Measurements from ENCODE around the gene AOX1. TPM values are rescaled to one million over a fixed set of nuclear protein-coding genes. Genes with fewer than 3 reads are reported as not detected.
"Not testable (repeated sequence)": the region's sequence is repeated elsewhere in the genome, so short reads cannot be mapped to it uniquely, and the experiment has no call there.

AOX1 gene
- polyA plus RNA-seq, 12 donors: 0.66 to 1.5 (median 1.2) TPM; not detected in 2

DNA sequence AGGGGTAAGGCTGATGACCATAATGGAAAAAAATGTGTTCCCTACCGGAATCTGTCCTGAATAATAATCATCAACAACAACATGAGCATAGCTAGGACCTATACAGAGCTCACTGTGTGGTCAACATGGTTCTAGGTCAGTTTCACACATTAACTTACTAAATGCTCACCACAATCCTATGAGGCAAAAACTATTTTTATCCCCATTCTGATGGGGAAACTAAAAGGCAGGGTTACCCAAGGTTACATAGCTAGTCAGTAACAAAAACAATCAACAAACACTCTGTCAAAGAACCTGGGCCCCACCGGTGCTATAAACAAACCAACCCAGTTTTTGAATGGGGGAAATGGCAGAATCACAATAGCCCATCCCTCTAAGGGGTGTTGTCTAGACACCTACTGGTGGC is 40.1 kb downstream of the AOX1 start:
- no peak for DNase-seq

DNA sequence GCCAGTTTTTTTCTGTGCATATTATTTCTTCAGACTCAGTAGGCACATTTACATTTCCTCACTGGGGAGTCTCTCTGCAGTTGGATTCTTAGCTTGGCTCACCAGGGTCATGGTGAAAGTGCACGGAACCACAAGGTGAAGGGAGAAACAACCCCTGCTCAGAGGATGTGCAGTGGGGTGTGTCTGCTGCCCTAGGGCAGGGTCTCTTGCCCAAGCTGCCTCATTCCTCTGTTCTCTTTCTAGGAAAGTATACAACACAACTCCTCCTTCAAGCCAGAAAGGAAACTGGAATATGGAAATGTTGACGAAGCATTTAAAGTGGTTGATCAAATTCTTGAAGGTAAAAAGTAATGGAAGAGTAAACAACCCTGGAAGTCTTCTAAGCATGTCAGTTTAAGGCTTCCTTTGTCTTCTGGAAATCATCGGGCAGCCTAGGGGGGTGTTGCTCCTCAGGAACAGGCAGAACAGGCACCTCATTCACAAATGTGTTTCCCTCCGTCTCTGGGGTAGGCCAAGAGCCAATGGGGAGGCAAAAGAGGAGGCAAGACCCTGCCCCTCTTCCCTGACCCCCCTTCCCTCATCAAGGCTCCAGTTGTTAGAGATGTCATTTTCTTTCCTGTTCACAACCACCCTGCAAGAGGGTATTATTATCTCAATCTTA is 41.4 kb downstream of the AOX1 start:
- DNase-seq: no peak

DNA sequence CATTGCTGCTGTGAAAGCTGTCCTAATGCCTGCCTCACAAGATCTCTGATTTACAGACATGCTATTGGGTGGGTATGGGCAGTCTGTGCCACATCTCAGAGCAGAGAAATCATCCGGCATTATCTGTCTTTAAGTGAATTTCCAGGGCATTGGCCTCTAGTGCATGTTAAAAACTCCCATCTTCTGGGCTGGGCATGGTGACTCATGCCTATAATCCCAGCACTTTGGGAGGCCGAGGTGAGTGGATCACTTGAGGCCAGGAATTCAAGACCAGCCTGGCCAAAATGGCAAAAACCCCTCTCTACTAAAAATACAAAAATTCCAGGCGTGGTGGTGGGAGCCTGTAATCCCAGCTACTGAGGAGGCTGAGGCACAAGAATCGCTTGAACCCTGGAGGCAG is 42.6 kb downstream of the AOX1 start:
- DNase-seq: not testable (repeated sequence)

DNA sequence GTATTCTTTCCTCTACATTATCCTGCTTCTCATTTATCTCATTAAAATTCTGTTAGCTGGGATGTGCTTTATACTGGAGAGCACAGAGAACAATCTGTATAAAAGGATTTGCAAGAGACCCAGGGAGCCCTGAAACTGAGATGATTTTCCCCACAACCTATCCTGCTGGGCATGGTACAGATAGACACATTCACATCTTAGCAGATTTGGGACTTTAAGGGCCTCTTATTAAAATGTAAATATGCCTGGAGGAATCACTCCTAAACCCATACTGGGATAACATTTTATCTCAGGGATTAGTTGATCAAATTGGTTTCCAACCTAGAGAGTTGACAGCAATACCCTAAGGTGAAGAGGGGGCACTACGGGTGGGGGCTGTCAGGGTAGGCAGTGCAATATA is 45.5 kb downstream of the AOX1 start:
- no peak for DNase-seq

DNA sequence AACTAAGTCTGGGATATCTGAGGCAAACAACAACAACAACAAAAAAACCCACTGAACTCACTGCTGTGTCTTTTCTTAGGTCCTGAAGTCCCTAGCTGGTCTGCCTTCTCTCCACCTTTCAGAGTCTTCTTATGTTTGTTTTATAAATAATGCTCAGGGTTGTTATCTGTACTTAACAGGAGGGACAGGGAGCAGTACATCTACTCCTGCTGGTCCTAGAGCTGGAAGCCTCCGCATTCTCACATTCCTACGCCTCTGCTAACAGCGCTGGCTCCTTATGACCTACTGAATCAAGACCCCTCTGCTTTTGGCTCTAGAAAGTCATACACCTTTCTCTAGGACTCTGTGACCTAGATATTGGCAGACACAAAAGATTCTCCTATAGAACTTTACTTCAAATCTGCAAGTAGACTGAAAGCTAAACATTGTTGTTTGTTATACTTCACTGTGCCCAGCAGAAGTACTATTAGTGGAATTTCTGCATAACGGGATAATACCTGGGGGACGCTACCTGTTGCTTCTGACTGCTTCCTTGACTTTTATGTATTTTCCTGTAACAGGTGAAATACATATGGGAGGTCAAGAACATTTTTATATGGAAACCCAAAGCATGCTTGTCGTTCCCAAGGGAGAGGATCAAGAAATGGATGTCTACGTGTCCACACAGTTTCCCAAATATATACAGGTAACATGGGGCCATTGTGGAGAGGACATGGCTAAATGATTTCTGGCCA is 48.6 kb downstream of the AOX1 start:
- DNase-seq: no peak

DNA sequence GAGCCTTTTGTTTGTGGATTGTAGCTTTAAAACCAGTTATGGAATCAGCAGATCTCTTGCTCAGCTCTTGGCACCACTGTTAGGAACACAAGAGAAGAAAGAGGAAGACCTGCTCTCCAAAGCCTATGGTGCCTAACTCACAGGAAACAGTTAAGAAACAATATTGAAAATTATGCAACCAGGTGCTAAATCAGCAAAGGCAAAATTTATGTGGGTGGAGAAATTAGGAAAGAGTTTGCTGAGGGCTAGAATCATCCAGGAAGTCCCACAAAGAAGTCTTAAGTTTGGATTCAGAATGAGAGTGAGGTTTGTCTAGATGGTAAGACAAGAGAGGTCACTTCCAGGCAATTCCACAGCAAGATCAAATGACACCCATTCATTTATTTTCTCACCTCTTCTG is 49.4 kb downstream of the AOX1 start:
- no peak for DNase-seq

DNA sequence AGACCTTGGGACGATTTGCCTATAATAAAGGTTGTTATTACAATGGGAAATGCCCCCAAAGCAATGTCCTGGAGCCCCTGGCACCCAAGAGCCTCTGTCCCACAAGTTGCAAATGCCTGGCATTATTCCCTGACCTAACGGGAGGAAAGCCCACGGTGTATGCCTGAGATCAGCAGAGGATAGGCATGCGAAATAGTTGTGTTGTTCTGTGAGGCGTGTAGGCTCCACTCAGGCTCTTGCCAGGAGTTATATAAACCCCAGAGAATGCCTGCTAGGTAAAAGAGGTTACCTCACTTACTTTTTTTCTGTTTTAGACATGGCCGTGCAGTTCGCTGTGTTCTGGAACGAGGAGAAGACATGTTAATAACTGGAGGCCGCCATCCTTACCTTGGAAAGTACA is 52.1 kb downstream of the AOX1 start:
- no peak for DNase-seq

DNA sequence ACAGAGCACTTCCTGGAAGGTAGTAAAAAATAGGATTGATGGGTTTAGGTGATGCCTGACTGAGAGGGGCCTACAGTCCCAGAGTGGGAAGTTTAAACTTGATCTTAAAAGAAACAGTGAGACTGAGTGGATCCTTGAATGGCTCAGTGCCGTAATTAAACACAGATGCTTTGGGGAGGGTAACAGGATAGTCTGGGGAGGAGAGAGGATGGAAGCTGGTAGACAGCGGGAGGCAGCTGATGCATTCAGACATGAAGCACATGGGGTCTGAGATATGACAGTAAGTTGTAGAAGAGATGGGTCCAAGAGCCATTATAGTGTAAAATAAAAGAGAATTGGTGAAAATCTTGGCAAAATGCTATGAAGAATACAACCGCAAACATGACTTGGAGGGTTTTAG is 54.4 kb downstream of the AOX1 start:
- no peak for DNase-seq

DNA sequence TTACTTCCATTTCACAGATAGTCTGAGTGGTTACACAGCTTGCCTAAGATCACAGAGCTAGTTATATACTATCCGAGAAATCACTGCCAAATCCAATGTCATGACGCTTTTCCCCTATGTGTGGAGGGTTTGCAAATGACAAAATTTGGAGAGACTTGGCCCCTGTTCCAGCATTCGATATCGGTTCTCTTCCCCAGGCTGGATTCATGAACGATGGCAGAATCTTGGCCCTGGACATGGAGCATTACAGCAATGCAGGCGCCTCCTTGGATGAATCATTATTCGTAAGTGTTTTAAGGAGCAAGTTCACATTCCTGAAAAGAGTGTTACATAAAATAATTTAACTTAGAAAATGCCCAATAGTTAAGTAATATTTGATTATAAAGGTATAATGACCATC is 55.1 kb downstream of the AOX1 start:
- no peak for DNase-seq

DNA sequence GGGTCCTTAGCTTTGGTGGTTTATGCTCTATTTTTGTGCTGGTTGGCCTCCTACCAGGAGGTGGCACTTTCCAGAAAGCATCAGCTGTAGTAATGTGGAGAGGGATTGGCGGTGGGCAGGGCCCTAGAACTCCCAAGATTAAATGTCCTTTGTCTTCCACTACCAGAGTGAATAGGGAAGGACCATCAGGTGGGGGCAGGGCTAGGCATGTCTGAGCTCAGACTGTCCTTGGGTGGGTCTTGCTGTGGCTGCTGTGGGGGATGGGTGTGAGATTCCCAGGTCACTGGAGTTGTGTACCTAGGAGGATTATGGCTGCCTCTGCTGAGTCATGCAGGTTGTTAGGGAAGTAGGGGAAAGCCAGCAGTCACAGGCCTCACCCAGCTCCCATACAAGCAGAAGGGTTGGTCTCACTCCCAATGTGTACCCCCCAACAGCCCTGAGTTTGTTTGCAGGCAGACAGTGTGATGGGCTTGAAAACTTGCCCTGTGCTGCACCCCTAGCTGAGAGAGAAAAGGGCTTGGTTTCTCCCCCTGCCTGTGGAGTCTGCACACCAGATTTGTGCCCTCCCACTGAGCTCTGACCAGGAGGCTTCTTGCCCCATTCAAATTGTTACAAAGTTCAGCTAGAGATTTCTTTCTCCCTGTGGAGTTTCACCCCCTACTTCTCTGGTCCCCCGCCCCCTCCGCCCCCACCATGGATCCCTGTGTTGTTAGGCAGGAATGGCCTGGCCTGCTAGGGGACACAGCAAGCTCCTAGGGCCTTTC is 62.9 kb downstream of the AOX1 start:
- not testable (repeated sequence) for DNase-seq

DNA sequence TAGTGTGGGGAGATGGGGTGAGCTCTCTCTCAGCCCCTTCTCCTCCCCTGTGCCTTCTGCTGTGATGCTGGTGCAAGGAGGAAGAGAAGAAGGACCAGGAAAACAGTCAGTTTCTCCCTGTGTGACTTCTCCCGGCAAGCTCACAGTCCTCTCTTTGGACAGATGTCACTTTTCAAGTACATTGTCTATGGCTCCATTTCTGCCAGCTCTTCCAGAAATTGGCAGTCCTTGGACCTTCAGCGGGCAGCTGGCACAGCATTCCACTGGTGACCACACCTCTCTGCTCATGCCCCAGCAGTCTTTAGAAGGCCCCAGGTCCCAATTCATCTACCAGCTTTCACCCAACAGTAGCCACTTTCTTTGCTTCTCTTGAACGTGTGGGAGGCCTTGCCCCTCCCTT is 63.9 kb downstream of the AOX1 start:
- no peak for DNase-seq

DNA sequence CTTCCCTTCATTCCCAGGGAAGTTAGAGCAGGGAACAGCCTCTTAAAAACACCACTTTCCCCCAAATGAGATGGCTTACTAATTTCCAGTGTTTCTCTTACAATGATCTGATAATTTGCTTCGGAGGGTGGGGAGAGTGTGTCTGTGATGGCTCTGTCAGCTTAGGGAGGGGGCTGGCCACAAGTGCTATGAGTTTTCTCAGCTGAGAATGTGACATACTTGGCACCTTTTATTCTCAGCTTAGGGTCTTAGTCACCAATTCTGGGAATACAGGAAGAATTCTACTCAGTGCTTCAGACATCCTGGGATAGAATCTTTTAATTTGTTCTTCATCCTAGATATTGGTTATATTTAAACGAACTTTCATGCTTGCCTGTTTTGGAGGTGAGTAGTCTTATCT is 64.4 kb downstream of the AOX1 start:
- DNase-seq: no peak

DNA sequence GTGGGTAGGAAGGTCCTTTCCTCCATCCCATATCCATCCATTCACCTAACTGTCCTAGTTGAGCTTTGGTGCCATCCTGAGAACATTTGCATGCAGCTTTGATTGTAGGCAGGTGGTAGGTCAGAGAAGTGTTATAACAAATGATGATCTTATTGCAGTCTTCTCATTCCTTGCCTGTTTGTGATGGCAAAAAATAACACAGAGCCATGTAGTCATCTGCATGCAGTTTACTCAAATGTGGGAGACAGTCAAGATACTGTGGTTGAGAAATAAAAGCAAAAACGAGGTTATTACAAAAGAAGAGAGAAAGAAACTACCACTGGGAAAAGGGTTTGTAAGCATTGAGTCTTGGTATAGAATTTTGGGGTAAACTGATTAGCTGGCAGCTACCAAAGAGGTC is 66.3 kb downstream of the AOX1 start:
- DNase-seq: no peak

DNA sequence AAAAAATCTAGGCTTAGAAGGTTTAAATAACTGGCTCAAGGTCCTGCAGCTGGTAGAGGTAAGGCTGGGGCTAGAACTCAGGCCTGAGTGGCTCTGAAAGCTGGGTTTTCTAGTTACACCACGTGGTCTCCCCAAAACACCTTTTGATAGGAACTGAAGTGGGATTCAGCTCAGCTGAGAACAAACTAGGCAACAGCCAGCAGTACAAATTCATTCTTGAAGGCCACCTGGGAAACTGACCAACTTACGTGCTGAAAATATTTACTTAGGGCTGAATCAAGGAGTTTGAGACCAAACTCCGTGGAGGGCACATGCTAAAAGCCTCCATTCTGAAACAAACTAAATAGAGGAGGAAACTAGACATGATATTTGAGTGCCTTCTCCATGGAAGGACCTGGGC is 67.2 kb downstream of the AOX1 start:
- DNase-seq: no peak

DNA sequence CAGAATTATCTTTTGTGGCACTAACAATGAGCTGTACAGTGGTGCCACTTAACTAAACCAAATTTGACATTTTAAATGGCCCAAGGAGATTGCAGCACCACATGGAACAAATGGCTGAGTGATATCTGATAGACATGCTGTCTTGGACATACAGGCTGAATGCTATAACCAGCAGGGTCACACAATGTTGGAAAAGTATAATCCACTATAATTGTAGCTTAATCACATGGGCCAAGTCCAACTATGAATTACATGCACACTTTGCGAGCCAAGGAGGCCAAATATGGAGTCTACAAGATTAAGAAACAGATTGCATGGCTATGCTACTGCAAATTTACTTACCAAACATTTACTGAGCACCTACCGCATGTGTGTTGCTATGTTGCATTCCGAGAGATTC is 69.0 kb downstream of the AOX1 start:
- no peak for DNase-seq

DNA sequence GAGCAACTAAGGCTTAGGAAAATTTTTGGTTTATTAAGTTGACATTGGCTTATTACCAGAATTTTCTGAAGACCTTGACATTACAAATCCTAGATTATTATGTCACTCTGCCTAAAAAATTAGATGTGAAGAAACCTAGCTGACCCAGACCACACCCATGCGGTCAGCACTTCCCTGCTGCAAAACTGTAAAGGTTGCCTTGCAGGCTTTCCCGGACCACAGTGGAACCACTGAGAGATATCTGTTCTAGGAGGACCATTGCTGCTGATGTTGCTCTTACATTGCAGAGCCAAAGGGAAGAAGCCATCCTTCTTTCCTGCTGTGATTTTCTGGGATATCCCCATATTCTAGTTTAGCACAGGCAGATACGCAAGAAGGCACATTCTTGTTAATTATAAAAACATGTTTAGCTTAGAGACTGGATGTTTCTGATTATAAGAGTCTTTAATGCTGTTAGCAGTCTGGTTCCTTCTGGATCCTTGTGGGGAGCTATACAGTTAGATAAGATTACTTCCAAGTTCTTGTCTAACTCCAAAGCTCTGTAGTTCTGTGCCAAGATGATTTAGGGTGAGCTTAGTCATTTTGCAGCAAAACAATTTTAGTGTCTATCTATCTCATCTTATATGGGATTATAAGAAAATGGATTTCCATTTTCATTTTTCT is 70.2 kb downstream of the AOX1 start:
- DNase-seq: no peak

DNA sequence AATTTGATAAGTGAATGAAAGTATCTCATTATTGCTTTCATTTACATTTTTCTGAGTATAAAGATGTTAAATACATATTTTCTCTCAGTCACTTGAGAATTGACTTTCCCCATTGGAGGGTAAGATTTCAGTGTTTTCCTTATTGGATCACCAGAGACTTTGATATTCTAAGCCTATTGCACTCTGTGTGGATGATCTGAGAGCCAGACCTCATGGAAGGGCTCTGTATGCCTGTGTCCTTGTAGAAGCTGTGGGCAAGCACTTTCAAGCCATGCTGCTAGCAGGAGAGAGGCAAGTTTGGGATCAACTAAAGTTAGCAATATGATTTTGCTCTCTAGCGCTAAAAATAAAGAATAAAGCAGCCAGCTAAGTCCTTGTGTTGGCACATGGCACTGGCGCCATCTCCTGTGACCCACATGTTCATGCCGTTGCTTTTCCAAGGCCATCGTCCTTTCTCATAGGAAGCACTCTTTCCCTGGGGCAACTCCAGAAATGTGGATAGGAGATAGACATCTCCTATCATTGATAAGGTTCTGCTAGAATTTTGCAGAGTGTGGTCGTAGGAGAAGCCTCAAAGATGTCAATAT is 72.6 kb downstream of the AOX1 start:
- no peak for DNase-seq

DNA sequence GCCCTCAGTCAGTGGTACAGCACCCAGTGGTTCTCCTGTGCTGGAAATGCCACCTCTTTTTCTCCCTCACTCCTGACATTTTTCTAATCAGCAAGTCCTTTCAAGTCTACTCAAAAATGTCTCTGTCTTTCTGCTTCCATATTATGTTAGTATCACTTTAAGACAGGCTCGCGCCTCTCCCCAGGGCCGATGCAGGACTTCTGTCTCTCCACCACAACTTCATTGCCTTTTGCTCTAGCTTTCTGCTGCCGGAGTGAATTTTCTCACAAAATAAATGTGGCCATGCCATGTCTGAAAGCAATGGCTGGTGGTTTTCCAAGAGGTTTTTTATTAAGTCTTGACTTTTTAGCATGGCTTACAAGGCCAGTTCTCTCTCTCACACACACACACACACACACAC is 73.6 kb downstream of the AOX1 start:
- DNase-seq: no peak

DNA sequence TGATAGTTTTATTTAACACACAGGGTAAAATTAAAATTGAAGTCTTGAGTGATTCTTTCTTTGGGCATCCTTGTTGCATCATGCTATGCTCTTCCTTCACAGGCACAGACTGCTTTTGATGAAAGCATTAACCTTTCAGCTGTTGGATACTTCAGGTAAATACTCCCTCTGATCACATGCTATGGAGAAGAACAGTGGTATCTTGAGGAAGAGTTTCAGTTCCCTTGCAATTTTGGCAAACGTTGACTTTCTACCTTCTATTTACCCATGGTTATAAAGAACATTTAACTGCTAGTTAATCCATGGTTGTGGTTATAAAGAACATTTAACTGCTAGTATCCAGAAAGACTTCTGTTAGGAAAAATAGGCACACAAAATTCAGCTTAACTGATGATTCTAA is 75.7 kb downstream of the AOX1 start:
- DNase-seq: no peak

DNA sequence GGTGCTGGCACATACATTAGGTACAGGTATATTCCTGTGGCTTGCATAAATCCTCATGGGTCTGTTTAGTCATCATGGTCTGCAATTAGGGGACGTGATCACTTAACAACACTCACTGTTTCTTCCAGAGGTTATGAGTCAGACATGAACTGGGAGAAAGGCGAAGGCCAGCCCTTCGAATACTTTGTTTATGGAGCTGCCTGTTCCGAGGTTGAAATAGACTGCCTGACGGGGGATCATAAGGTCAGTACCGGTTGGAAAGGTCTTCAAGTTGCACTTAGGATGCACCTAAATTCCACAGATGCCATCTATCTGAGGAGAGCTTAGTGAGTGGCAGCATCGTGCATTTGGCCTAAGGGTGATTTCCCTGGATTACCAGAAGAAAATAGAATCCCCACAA is 76.9 kb downstream of the AOX1 start:
- no peak for DNase-seq

DNA sequence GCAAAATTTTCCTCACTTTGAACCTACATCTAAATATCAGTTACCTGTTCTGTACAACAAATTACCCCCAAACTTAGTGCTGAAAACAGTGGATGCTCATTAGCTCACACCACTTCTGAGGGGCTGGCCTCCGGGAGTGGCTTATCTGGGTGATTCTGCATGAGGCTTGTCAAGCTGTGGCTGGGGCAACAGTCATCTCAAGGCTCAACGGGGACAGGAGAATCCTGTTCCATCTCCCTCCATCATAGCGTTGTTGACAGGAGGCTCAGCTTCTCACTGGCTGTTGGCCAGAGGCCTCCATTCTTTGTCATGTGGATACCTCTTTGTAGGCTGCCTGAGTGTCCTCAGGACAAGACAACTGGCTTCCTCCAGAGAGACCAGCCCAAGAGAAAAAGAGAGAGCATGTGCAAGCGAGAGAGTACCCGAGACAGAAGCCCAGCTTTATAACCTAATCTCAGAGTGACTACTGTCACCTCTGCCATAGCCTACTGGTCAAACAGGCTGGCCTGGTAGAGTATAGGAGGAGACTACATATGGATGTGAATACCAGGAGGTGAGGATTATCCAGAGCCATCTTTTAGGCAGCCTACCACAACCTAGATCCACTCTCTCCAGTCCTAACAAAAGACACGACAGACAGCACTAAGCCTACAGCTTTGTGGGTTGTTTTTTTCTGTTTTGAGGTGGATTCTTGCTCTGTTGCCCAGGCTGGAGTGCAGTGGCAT is 79.1 kb downstream of the AOX1 start:
- DNase-seq: no peak
